Astrocyte of the cerebellum (primary cell): Measurements from ENCODE around the gene SPOUT1.

Experiments used
- DNase-seq: peaks from one replicate; pipeline ENCODE4 v3.0.0-alpha.2; 2011; ENCODE audit warnings: low read depth
- H3K4me3 ChIP-seq: 2 replicates; pipeline ENCODE4 v1.5.1; 2011; ENCODE audit warnings: mild to moderate bottlenecking, low read depth, low read length, moderate library complexity
- in situ Hi-C: cut with HindIII; loops from 2 replicates; pipeline ENCODE4 v1.10.0; 2017; ENCODE audit warnings: low sequenced_read_pairs
- TF ChIP-seq, protein P1 (sequence below): IDR thresholded peaks from 2 replicates; pipeline ENCODE4 v1.5.1; 2012; ENCODE audit warnings: low read length, low read depth, moderate library complexity, mild to moderate bottlenecking; ENCODE audit errors: missing control alignments

SPOUT1 gene

DNA sequence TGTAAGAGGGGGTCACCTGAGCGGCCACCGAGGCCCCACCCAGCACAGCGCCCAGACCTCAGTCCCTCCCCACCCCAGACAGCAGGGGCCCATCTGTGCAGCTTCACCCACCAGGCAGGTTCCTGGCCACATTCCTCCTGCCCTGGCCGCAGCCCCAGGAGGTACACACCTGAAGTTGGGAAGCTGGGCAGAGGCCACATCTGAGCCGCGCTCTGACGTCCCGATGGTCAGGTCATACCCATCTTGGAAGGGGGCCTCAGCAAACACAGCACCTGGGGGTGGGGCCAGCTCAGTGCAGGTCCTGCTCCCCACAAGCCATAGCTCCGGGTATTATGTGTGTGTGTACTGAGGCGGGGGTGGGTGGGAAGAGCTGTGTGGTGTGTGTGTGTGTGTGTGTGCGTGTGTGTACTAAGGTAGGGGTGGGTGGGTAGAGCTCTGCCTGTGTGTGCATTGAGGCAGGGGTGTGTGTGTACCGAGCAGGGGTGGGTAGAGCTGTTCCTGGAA, 5.6 kb downstream of the SPOUT1 start:
- no peak overlapping the region for H3K4me3 ChIP-seq
- in situ Hi-C loops: no loop called here
- TF ChIP-seq, protein P1, sequence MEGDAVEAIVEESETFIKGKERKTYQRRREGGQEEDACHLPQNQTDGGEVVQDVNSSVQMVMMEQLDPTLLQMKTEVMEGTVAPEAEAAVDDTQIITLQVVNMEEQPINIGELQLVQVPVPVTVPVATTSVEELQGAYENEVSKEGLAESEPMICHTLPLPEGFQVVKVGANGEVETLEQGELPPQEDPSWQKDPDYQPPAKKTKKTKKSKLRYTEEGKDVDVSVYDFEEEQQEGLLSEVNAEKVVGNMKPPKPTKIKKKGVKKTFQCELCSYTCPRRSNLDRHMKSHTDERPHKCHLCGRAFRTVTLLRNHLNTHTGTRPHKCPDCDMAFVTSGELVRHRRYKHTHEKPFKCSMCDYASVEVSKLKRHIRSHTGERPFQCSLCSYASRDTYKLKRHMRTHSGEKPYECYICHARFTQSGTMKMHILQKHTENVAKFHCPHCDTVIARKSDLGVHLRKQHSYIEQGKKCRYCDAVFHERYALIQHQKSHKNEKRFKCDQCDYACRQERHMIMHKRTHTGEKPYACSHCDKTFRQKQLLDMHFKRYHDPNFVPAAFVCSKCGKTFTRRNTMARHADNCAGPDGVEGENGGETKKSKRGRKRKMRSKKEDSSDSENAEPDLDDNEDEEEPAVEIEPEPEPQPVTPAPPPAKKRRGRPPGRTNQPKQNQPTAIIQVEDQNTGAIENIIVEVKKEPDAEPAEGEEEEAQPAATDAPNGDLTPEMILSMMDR: no peak
- no peak for DNase-seq

DNA sequence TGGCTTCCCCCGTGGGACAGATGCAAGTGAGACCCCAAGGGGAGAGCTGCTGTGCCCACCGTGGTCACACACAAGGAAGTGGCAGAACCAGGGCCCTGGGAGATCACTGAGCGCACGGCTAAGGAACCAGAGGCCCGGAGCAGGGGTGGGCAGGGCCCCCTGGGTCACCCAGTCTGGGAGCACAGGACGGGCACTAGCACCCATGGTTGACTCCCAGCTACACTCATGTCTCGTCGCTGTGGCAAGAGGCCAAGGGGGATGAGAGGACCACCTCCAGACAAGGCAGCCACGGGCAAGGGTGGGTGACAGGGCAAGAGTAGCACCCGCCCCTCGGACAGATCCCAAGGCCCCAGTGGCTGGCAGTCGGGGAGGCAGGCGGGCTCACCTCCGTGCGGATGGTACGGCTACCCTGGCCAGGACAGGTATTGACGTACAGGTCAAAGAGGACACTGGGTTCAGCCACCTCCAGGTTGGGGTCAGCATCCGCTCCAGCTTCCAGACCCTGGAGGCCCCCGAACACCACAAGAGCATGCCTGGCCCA, 6.2 kb downstream of the SPOUT1 start:
- H3K4me3 ChIP-seq: no peak overlapping the region
- in situ Hi-C loops: no loop called here
- TF ChIP-seq, protein P1: no peak
- no peak for DNase-seq

DNA sequence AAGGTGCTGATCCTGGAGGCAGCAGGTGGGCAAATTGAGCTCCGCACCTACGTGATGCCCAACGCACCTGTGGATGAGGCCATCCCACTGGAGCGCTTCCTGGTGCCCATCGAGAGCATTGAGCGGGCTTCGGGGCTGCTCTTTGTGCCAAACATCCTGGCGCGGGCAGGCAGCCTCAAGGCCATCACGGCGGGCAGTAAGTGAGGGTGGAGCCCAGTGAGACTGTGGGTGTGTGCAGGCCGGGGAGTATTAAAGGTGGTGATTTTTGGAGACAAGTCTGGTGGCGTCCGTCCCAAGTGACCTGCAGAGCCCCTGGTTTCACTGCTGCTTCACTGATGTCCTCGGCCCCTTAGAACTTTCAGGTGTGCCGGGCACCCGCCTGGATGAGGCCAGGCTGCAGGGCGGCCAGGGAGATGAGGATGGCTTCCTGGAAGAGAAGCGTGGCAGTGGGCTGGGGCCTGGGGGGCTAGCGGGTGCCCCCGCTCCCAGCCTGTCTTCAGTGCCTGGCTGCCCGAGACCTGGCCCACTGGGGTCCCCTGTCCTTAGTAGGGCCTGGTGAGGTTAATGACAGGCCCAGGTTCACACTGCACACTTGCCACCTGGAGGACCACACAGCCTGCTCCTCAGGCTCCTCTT, 7.1 kb downstream of the SPOUT1 start:
- in situ Hi-C loops: no loop called here
- H3K4me3 ChIP-seq: no peak overlapping the region
- TF ChIP-seq, protein P1: no peak
- DNase-seq: no peak

DNA sequence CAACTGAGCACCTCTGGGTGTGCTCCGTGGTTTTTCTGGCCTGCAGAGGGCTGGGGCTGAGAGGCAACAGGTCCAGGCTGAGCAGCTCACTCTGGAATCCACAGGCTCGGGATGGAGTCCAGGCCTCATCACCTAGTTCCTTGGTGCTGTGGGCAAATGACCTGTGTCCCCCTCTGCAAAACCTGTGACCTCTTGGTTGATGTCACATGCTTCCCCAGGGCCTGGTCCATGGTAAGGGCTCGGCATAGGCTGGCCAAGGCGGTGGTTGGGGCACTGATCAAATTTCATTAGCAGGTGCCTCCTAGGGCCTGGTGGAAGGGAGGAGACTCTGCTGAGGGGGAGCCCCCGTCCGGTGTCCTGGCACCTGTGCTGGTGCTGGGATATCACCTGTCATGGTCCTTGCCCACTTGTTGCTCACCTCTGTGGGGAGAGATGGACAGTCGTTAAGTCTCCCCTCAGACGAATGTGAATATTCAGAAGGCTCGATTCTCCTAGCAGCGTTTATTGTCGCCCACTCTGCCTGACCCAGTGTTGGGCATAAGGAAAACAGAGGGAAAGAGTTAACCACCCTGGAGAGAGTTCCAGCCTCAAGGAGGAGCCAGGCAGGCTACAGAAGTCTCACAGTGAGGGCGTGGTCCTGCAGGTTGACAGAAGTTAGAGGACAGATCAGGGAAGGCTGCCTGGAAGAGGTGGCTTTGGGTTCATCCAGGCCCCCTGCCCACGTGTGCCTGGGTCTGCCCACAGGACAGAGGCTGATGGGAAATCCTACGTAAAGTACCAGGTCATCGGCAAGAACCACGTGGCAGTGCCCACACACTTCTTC, 7.8 kb downstream of the SPOUT1 start:
- no peak for DNase-seq
- TF ChIP-seq, protein P1: no peak
- no peak overlapping the region for H3K4me3 ChIP-seq
- in situ Hi-C loops: no loop called here

DNA sequence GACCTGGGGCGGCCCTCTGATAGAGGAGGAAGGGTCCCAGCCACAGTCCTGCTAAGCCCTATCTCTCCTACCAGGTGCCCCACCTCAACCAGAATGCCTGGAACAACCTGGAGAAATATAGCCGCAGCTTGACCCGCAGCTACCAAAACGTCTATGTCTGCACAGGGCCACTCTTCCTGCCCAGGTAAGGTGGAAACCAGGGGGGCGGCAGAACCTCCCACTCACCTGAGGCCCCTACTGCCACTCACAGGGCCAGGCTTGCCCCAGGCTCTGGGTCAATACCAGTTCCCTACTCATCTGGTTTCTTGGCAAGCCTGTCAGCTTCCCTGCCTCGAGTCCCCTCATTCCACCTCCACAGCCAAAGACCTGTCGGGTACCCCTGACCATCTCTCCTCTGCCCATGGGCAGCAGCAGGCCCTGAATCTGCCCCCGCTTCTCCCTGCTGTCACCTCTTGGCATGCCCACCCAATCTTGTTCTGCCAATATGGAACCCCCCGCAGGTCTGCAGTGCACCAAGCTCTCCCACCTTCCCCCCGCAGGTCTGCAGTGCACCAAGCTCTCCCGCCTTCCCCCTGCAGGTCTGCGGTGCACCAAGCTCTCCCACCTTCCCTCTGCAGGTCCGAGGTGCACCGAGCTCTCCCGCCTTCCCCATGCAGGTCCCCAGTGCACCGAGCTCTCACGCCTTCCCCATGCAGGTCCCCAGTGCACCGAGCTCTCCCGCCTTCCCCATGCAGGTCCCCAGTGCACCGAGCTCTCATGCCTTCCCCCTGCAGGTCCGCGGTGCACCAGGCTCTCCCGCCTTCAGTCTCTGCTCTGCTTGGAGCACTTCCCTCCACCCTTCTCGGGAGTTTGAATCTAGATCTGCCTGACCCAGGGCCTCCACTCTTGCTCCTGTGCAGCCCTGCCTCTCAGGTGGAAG, 8.7 kb downstream of the SPOUT1 start:
- DNase-seq: no peak
- in situ Hi-C loops: no loop called here
- TF ChIP-seq, protein P1: no peak
- H3K4me3 ChIP-seq: no peak overlapping the region
